ENCODE measurements around the gene MYO7B. TPM values are rescaled to one million over a fixed set of nuclear protein-coding genes. Genes with fewer than 3 reads are reported as not detected.

The MYO7B gene
- total and polyA plus RNA-seq, 5 experiments from 2014 or later: 0.21 to 0.58 (median 0.34) TPM; not detected in 1

DNA sequence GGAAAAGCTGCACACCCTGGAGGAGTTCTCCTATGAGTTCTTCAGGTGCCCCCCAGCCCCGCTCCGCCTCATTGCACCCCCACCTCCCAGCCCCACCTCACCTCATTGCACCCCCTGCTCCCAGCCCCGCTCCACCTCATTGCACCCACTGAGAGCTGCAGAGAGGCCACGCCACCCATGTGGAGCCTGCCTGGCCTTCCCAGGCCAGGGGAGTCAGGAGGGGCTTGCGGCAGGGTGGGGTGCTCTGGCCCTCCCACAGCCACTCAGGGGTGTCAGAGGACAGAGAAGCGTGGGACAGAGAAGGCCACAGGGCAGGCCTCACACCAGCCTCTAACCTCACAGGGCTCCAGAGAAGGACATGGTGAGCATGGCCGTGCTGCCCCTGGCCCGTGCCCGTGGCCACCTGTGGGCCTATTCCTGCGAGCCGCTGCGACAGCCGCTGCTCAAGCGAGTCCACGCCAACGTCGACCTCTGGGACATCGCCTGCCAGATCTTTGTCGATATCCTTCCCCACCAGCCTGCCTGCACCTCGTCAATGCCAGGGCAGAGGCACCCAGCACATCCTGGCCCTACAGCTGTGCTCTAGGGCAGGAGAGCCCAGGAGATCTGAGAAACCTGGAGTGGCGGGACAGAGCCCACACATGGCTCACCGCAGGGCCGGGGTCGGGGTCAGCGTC is 95.5 kb downstream of the MYO7B start:
- DNase-seq (no peak), ATAC-seq (no peak)
- Mint-ChIP-seq H3K4me3 (no peak overlapping the region), H3K4me1 (peaks cover 11 to 52% (median 33%) of the 10 kb centered on the region in 4 donors), H3K36me3 (no peaks in the 10 kb centered on the region), H3K27me3 (no peaks in the 10 kb centered on the region), H3K27ac (peak overlapping the region in 4 of 10 donors; percentile 5 to 46 (median 42)), H3K9me3 (no peaks in the 10 kb centered on the region)
- POLR2A ChIA-PET: interaction anchor here (1.2 kb wide), 1 partner anchor 11 kb away, joined by 5 read pairs; no protein-coding TSS in a partner anchor

DNA sequence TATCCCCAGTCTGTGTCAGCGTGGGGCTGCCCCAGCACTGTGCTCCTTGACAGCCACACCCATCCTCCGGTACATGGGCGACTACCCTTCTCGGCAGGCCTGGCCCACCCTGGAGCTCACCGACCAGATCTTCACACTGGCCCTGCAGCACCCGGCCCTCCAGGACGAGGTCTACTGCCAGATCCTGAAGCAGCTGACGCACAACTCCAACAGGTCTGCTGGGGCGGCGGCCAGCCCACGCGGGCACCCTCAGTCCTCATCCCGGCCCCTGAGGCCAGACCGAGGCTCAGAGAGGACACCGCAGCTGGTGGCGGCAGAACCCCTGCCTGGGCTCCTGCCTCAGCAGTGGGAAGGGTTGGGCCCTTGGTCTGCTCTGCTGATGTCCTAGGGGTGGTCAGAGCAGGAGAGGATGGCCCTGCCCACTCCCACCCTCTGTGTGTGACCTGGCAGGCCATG is 96.1 kb downstream of the MYO7B start:
- no peak for DNase-seq
- Mint-ChIP-seq H3K4me3 (no peak overlapping the region), H3K27ac (peak overlapping the region in 3 of 10 donors; percentile 5 to 46 (median 41)), H3K36me3 (no peaks in the 10 kb centered on the region), H3K27me3 (no peaks in the 10 kb centered on the region), H3K9me3 (no peaks in the 10 kb centered on the region), H3K4me1 (peaks cover 11 to 55% (median 37%) of the 10 kb centered on the region in 4 donors)
- POLR2A ChIA-PET: interaction anchor here (0.9 to 1.4 kb wide), 2 partner anchors 13 to 14 kb away, joined by 3 to 5 read pairs; no protein-coding TSS in a partner anchor
- no peak for ATAC-seq

GRCh38 chr2:127631997-127632581 is 96.6 kb downstream of the MYO7B start:
- Mint-ChIP-seq H3K9me3 (no peaks in the 10 kb centered on the region), H3K4me1 (peaks cover 13 to 59% (median 42%) of the 10 kb centered on the region in 4 donors), H3K27me3 (no peaks in the 10 kb centered on the region), H3K4me3 (peak overlapping the region in 1 of 10 donors; percentile 64), H3K27ac (peak overlapping the region in 4 of 10 donors; percentile 19 to 66 (median 47)), H3K36me3 (no peaks in the 10 kb centered on the region)
- POLR2A ChIA-PET: interaction anchor here (0.9 to 1.4 kb wide), 3 partner anchors 10 to 15 kb away, joined by 3 to 5 read pairs (median 3); no protein-coding TSS in a partner anchor
- ATAC-seq (no peak), DNase-seq (no peak)

DNA sequence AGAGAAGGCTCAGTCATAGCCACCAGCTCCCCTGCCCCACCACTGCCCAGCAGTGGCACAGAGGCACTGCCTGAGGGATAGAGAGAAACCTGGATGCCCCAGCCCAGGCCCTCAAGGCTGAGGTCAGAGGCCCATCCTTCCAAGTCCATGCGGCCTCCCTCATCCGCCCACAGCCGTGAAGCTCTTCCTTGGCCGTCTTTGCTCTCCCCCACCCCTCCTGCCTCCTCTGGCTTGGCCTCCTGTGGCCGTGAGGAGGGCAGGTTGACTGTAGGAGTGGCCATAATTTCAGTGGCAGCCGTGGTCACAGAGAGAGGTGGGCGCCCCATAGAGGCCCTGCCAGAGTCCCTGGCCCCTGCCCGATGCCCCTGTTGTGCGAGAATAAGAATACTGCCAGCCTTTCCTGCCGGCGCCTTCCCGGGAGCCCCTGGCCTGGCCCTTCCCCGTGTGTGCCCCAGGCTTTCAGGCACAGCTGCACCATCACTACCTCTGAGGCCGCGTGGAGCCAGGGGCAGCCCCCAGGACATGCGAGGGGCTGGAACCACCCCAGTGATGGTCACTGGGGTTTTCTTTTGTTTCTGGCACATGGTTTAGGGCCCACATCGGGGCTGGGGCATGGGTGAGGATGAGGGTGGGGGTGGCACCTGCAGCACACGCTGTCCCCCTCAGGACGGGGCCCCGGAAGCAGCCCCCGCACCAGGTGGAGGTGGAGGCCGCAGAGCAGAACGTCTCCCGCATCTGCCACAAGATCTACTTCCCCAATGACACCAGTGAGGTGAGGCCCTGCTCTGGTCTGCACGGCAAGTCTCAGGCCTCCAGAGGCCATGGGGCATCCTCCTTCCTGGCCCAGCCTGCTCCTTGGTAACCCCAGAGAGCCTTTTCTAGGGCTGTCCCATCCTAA is 97.4 kb downstream of the MYO7B start:
- H3K27me3 Mint-ChIP-seq: no peaks in the 10 kb centered on the region
- POLR2A ChIA-PET: interaction anchor here (0.9 to 1.4 kb wide), 3 partner anchors 9 to 16 kb away, joined by 3 to 5 read pairs (median 3); no protein-coding TSS in a partner anchor
- peak in 2 of 10 donors; percentile 15 to 20 for DNase-seq
- H3K4me3 Mint-ChIP-seq: peak overlapping the region in 7 of 10 donors; percentile 6 to 64 (median 41)
- H3K4me1 Mint-ChIP-seq: peaks cover 15 to 64% (median 49%) of the 10 kb centered on the region in 4 donors
- H3K36me3 Mint-ChIP-seq: no peaks in the 10 kb centered on the region
- peak; percentile 57 to 68 for ATAC-seq
- peak overlapping the region in 9 of 10 donors; percentile 19 to 85 (median 46) for H3K27ac Mint-ChIP-seq
- no peaks in the 10 kb centered on the region for H3K9me3 Mint-ChIP-seq

GRCh38 chr2:127633556-127634065 is 98.1 kb downstream of the MYO7B start:
- DNase-seq (no peak), ATAC-seq (no peak)
- Mint-ChIP-seq H3K36me3 (no peaks in the 10 kb centered on the region), H3K9me3 (no peaks in the 10 kb centered on the region), H3K27ac (peak overlapping the region in 8 of 10 donors; percentile 44 to 85 (median 62)), H3K4me1 (peaks cover 20 to 70% (median 56%) of the 10 kb centered on the region in 4 donors), H3K4me3 (peak overlapping the region in 5 of 10 donors; percentile 33 to 47 (median 39)), H3K27me3 (no peaks in the 10 kb centered on the region)
- POLR2A ChIA-PET: interaction anchor here (0.8 to 0.9 kb wide), 2 partner anchors 14 to 68 kb away, joined by 3 read pairs; partner anchors contain the start of gene SFT2D3

GRCh38 chr2:127634066-127634617 is 98.7 kb downstream of the MYO7B start:
- H3K4me1 Mint-ChIP-seq: peaks cover 24 to 73% (median 62%) of the 10 kb centered on the region in 4 donors

GRCh38 chr2:127634626-127635379 is 99.3 kb downstream of the MYO7B start:
- Mint-ChIP-seq H3K36me3 (no peaks in the 10 kb centered on the region), H3K4me1 (peaks cover 26 to 79% (median 68%) of the 10 kb centered on the region in 4 donors), H3K9me3 (no peaks in the 10 kb centered on the region), H3K27me3 (no peaks in the 10 kb centered on the region), H3K4me3 (peak overlapping the region in 3 of 10 donors; percentile 14 to 33 (median 22)), H3K27ac (peak overlapping the region in 4 of 10 donors; percentile 6 to 61 (median 43))
- POLR2A ChIA-PET: interaction anchor here (0.8 to 0.9 kb wide), 2 partner anchors 16 to 67 kb away, joined by 3 read pairs; partner anchors contain the start of gene SFT2D3
- ATAC-seq (no peak), DNase-seq (no peak)

More at GRCh38 chr2:127634066-127634617, 98.7 kb downstream of the MYO7B start:
- peak overlapping the region in 6 of 10 donors; percentile 44 to 85 (median 56) for H3K27ac Mint-ChIP-seq
- no peaks in the 10 kb centered on the region for H3K9me3 Mint-ChIP-seq
- H3K27me3 Mint-ChIP-seq: no peaks in the 10 kb centered on the region
- no peaks in the 10 kb centered on the region for H3K36me3 Mint-ChIP-seq
- POLR2A ChIA-PET: interaction anchor here (0.8 to 0.9 kb wide), 2 partner anchors 15 to 67 kb away, joined by 3 read pairs; partner anchors contain the start of gene SFT2D3
- DNase-seq (no peak), ATAC-seq (no peak)
- peak overlapping the region in 1 of 10 donors; percentile 34 for H3K4me3 Mint-ChIP-seq

- Mint-ChIP-seq H3K4me1 (peaks cover 24 to 81% (median 70%) of the 10 kb centered on the region in 4 donors), H3K9me3 (no peaks in the 10 kb centered on the region), H3K27me3 (no peaks in the 10 kb centered on the region), H3K4me3 (peak overlapping the region in 1 of 10 donors; percentile 45), H3K27ac (peak overlapping the region in 5 of 10 donors; percentile 20 to 79 (median 37)), H3K36me3 (no peaks in the 10 kb centered on the region)
- DNase-seq: no peak
- POLR2A ChIA-PET: no interaction called here
- no peak for ATAC-seq
These were observed 100.1 kb downstream of the MYO7B start for GRCh38 chr2:127635380-127636237.

DNA sequence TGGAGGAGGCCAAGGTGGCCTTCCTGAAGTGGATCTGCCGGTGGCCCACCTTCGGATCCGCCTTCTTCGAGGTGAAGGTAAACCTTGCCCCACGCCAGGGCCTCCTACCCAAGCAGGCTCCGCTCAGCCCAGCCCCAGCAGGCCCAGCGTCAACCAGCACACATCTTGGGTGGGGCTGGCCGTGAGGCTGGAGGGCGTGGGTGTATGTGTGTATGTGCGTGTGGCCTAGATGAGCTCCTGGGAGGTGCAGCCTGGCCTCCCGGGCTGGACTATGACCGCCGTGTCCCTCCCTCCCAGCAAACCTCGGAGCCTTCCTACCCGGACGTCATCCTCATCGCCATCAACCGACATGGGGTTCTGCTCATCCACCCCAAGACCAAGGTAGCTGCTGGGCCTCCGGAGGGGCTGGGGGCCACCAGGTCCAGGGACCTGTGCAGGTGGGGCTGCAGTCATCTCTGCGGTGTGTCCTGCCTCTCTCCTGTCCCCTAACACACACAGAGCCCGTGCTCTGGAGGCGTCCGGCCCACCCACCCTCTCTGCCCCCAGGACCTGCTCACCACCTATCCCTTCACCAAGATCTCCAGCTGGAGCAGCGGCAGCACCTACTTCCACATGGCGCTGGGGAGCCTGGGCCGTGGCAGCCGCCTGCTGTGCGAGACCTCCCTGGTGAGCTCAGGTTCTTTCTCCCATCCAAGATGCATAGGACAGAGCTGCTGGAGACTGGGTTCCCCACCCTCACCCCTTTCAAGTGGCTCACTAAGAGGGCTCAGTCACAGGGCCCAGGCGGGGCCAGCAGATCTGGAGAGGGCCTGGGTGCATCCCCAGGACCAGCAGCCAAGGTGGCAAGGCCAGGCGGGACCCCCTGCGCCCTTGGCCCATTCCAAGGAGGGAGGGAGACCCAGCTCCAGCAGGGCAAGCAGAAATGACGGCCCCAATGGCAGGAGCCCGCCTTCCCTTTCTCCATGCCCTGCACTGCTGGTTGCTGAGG is 101.1 kb downstream of the MYO7B start:
- H3K27me3 Mint-ChIP-seq: no peaks in the 10 kb centered on the region
- no peaks in the 10 kb centered on the region for H3K9me3 Mint-ChIP-seq
- H3K27ac Mint-ChIP-seq: peak overlapping the region in 9 of 10 donors; percentile 19 to 85 (median 70)
- no peaks in the 10 kb centered on the region for H3K36me3 Mint-ChIP-seq
- POLR2A ChIA-PET: interaction anchor here (1.5 kb wide), 1 partner anchor 17 kb away, joined by 3 read pairs; no protein-coding TSS in a partner anchor
- DNase-seq (no peak), ATAC-seq (no peak)
- H3K4me3 Mint-ChIP-seq: peak overlapping the region in 5 of 10 donors; percentile 26 to 56 (median 53)
- H3K4me1 Mint-ChIP-seq: peaks cover 26 to 84% (median 72%) of the 10 kb centered on the region in 4 donors

Measured in naive thymus-derived CD8-positive, alpha-beta T cell (primary cell).